Parathyroid adenoma (tissue), 2 donors: ENCODE measurements around the gene POC1A.

Experiments
- H2AFZ ChIP-seq: fragments of 300-600 bp; sonication (generic); one replicate; pipeline ENCODE4 v1.7.0; 2017; ENCODE audit warnings: antibody characterized with exemption, mild to moderate bottlenecking
- H3K27ac ChIP-seq: fragments of 300-600 bp; sonication (generic); one replicate; pipeline ENCODE4 v1.7.0; 2017
- H3K27me3 ChIP-seq: fragments of 300-600 bp; sonication (generic); one replicate; pipeline ENCODE4 v1.7.0; 2017; ENCODE audit warnings: low read length; ENCODE audit not compliant: control insufficient read depth, insufficient read depth
- H3K36me3 ChIP-seq: fragments of 300-600 bp; sonication (generic); one replicate; pipeline ENCODE4 v1.7.0; 2017; ENCODE audit warnings: low read length; ENCODE audit not compliant: control insufficient read depth, insufficient read depth
- H3K4me1 ChIP-seq: fragments of 300-600 bp; sonication (generic); one replicate; pipeline ENCODE4 v1.7.0; 2017; ENCODE audit warnings: control low read depth
- H3K4me2 ChIP-seq: fragments of 300-600 bp; sonication (generic); one replicate; pipeline ENCODE4 v1.7.0; 2017; ENCODE audit warnings: low read length
- H3K4me3 ChIP-seq: fragments of 300-600 bp; sonication (generic); one replicate; pipeline ENCODE4 v1.7.0; 2017; ENCODE audit warnings: low read depth, low read length
- H3K79me2 ChIP-seq: fragments of 300-600 bp; sonication (generic); one replicate; pipeline ENCODE4 v1.7.0; 2017; ENCODE audit warnings: control low read depth
- H3K9ac ChIP-seq: fragments of 300-600 bp; sonication (generic); one replicate; pipeline ENCODE4 v1.7.0; 2017; ENCODE audit warnings: mild to moderate bottlenecking
- H3K9me3 ChIP-seq: fragments of 300-600 bp; sonication (generic); one replicate; pipeline ENCODE4 v1.7.0; 2017; ENCODE audit warnings: low read length; ENCODE audit not compliant: control insufficient read depth
- CTCF ChIP-seq: fragments of 300-600 bp; sonication (generic); IDR thresholded peaks from one replicate; pipeline ENCODE4 v1.7.0; 2017; ENCODE audit warnings: antibody characterized with exemption, mild to moderate bottlenecking
- donor health status: primary hyperparathyroidism.

The POC1A gene

GRCh38 chr3:52026041-52026440 lies 128.2 kb downstream of the POC1A start:
- Histone ChIP-seq H3K9ac (no peak overlapping the region), H3K27me3 (no peaks in the 10 kb centered on the region), H3K4me3 (no peak overlapping the region), H3K4me2 (no peak overlapping the region), H3K4me1 (no peaks in the 10 kb centered on the region), H3K36me3 (no peaks in the 10 kb centered on the region), H3K27ac (no peak overlapping the region), H3K9me3 (no peaks in the 10 kb centered on the region), H3K79me2 (no peaks in the 10 kb centered on the region), H2AFZ (no peak overlapping the region)
- no peak for TF ChIP-seq CTCF

- H3K4me2 ChIP-seq, result no peak overlapping the region
- TF ChIP-seq CTCF, result no peak
- H3K4me1 ChIP-seq, result no peaks in the 10 kb centered on the region
- no peaks in the 10 kb centered on the region for H3K36me3 ChIP-seq
- H3K27me3 ChIP-seq, result no peaks in the 10 kb centered on the region
- H3K79me2 ChIP-seq, result no peaks in the 10 kb centered on the region
- no peak overlapping the region for H3K27ac ChIP-seq
- no peaks in the 10 kb centered on the region for H3K9me3 ChIP-seq
- no peak overlapping the region for H3K4me3 ChIP-seq
- no peak overlapping the region for H2AFZ ChIP-seq
- no peak overlapping the region for H3K9ac ChIP-seq
Measured at GRCh38 chr3:52025453-52025852, 128.8 kb downstream of the POC1A start.
